T-helper 22 cell (primary cell): Measurements from ENCODE around the gene CKM.
"Not testable (repeated sequence)": the region's sequence is repeated elsewhere in the genome, so short reads cannot be mapped to it uniquely, and the experiment has no call there.

ENCODE experiments used
- DNase-seq: peaks from one replicate; pipeline ENCODE4 v3.0.0-alpha.2; 2020; ENCODE audit warnings: low read depth

CKM gene

GRCh38 chr19:45320997-45321775 lies 1.5 kb downstream of the CKM start:
- no peak for DNase-seq

GRCh38 chr19:45315304-45315703 lies 7.4 kb downstream of the CKM start:
- no peak for DNase-seq

GRCh38 chr19:45314708-45315245 lies 7.9 kb downstream of the CKM start:
- DNase-seq, result no peak

- not testable (repeated sequence) for DNase-seq
Measured at GRCh38 chr19:45312285-45312684, 10.4 kb downstream of the CKM start.

- no peak for DNase-seq
Measured at GRCh38 chr19:45311621-45312020, 11.1 kb downstream of the CKM start.

- DNase-seq, result not testable (repeated sequence)
Measured at GRCh38 chr19:45309322-45309721, 13.4 kb downstream of the CKM start.

- no peak for DNase-seq
Measured at GRCh38 chr19:45307361-45307760, 15.3 kb downstream of the CKM start.

GRCh38 chr19:45306518-45307027 lies 16.1 kb downstream of the CKM start:
- no peak for DNase-seq

- no peak for DNase-seq
Measured at GRCh38 chr19:45306040-45306439, 16.6 kb downstream of the CKM start.

GRCh38 chr19:45305421-45305820 lies 17.3 kb downstream of the CKM start:
- no peak for DNase-seq

GRCh38 chr19:45305007-45305406 lies 17.7 kb downstream of the CKM start:
- DNase-seq, result no peak

GRCh38 chr19:45304141-45304926 lies 18.3 kb downstream of the CKM start:
- no peak for DNase-seq

- no peak for DNase-seq
Measured at GRCh38 chr19:45303269-45304060, 19.2 kb downstream of the CKM start.

GRCh38 chr19:45302416-45302815 lies 20.3 kb downstream of the CKM start:
- DNase-seq, result no peak

- DNase-seq, result no peak
Measured at GRCh38 chr19:45299719-45300118, 23.0 kb downstream of the CKM start.

GRCh38 chr19:45298264-45298663 lies 24.4 kb downstream of the CKM start:
- DNase-seq, result no peak

- DNase-seq, result no peak
Measured at GRCh38 chr19:45297674-45298073, 25.0 kb downstream of the CKM start.

GRCh38 chr19:45296355-45296754 lies 26.3 kb downstream of the CKM start:
- DNase-seq, result no peak

- no peak for DNase-seq
Measured at GRCh38 chr19:45295873-45296272, 26.8 kb downstream of the CKM start.

- DNase-seq, result no peak
Measured at GRCh38 chr19:45294291-45295029, 28.2 kb downstream of the CKM start.

GRCh38 chr19:45293682-45294081 lies 29.0 kb downstream of the CKM start:
- no peak for DNase-seq
